ENCODE measurements around the gene DRICH1. TPM values are rescaled to one million over a fixed set of nuclear protein-coding genes. Genes with fewer than 3 reads are reported as not detected.

DRICH1 gene
- total RNA-seq, 1 experiment from 2014 or later = 0.15 TPM

- Histone ChIP-seq H3K9ac (ENCODE audit: low read length) (no peak overlapping the region), H4K20me1 (ENCODE audit: low read length) (no peaks in the 10 kb centered on the region), H3K36me3 (ENCODE audit: low read depth, low read length) (no peaks in the 10 kb centered on the region), H3K4me2 (ENCODE audit: low read length) (no peak overlapping the region), H3K9me2 (replicated peaks; ENCODE audit: low read length) (no peaks in the 10 kb centered on the region), H3K79me2 (ENCODE audit: low read length) (no peaks in the 10 kb centered on the region), H2AFZ (ENCODE audit: low read length) (no peak overlapping the region), H3K27me3 (ENCODE audit: low read length) (no peaks in the 10 kb centered on the region), H3K4me3 (ENCODE audit: low read length) (no peak overlapping the region), H3K27ac (ENCODE audit: low read length) (no peak overlapping the region), H3K9me3 (ENCODE audit: low read length) (no peaks in the 10 kb centered on the region), H3K4me1 (ENCODE audit: insufficient read depth, low read length) (no peaks in the 10 kb centered on the region), H3F3A (ENCODE audit: low read length, unreplicated experiment) (no peaks in the 10 kb centered on the region)
- ATAC-seq (no peak), DNase-seq (no peak)
- intact Hi-C loops (cut with micrococcal nuclease) = no loop called here
- TF ChIP-seq EZH2phosphoT487 (IDR thresholded peaks at IDR 0.05; ENCODE audit: borderline replicate concordance, low read length) (no peak), CTCF (conservative IDR thresholded peaks at IDR 0.05; ENCODE audit: low read depth, low read length) (no peak), EZH2 (IDR thresholded peaks at IDR 0.05; ENCODE audit: low read length, unreplicated experiment) (no peak)
- no TSS peak for BruUV-seq (replicated peaks)
- POLR2A ChIA-PET (ENCODE audit: unreplicated experiment) = no interaction called here
- CTCF ChIA-PET = no interaction called here
Measured at GRCh38 chr22:23606204-23607131, 25.7 kb downstream of the DRICH1 start.

- H2AFZ ChIP-seq (ENCODE audit: low read length) = no peak overlapping the region
- ATAC-seq = no peak
- intact Hi-C loops (cut with micrococcal nuclease) = no loop called here
- no peak overlapping the region for H3K4me3 ChIP-seq (ENCODE audit: low read length)
- no peak for DNase-seq
- H3K4me2 ChIP-seq (ENCODE audit: low read length) = no peak overlapping the region
- no peak overlapping the region for H3K27ac ChIP-seq (ENCODE audit: low read length)
- no peaks in the 10 kb centered on the region for H4K20me1 ChIP-seq (ENCODE audit: low read length)
- H3F3A ChIP-seq (ENCODE audit: low read length, unreplicated experiment) = no peaks in the 10 kb centered on the region
- no peaks in the 10 kb centered on the region for H3K79me2 ChIP-seq (ENCODE audit: low read length)
- no peaks in the 10 kb centered on the region for H3K9me3 ChIP-seq (ENCODE audit: low read length)
- BruUV-seq (replicated peaks) = no TSS peak
- ChIA-PET POLR2A (ENCODE audit: unreplicated experiment) (interaction anchor here (0.6 kb wide), 1 partner anchor 434 kb away, joined by 19 read pairs; no protein-coding TSS in a partner anchor), CTCF (no interaction called here)
- H3K9ac ChIP-seq (ENCODE audit: low read length) = no peak overlapping the region
- TF ChIP-seq CTCF (conservative IDR thresholded peaks at IDR 0.05; ENCODE audit: low read depth, low read length) = no peak
- no peak for TF ChIP-seq EZH2phosphoT487 (IDR thresholded peaks at IDR 0.05; ENCODE audit: borderline replicate concordance, low read length)
- TF ChIP-seq EZH2 (IDR thresholded peaks at IDR 0.05; ENCODE audit: low read length, unreplicated experiment) = no peak
- H3K36me3 ChIP-seq (ENCODE audit: low read depth, low read length) = no peaks in the 10 kb centered on the region
- no peaks in the 10 kb centered on the region for H3K4me1 ChIP-seq (ENCODE audit: insufficient read depth, low read length)
- H3K27me3 ChIP-seq (ENCODE audit: low read length) = no peaks in the 10 kb centered on the region
- H3K9me2 ChIP-seq (replicated peaks; ENCODE audit: low read length) = no peaks in the 10 kb centered on the region
Measured at GRCh38 chr22:23604939-23605712, 27.0 kb downstream of the DRICH1 start.

All from PC-3 (cell line).